GM19023 (cell line): ENCODE results near the gene LCN1.

Experiments used
- ATAC-seq: cut with Tn5 transposase; IDR thresholded peaks from one replicate; pipeline ENCODE4 v1.9.1; 2021; ENCODE audit warnings: mild to moderate bottlenecking, moderate library complexity; ENCODE audit not compliant: unreplicated experiment

The LCN1 gene

GRCh38 chr9:135488013-135488330, 33.3 kb upstream of the LCN1 start:
- no peak for ATAC-seq

GRCh38 chr9:135488527-135488926, 32.7 kb upstream of the LCN1 start:
- ATAC-seq = no peak

GRCh38 chr9:135489188-135489906, 31.9 kb upstream of the LCN1 start:
- ATAC-seq = no peak

- no peak for ATAC-seq
Measured at GRCh38 chr9:135490166-135490870, 30.9 kb upstream of the LCN1 start.

DNA sequence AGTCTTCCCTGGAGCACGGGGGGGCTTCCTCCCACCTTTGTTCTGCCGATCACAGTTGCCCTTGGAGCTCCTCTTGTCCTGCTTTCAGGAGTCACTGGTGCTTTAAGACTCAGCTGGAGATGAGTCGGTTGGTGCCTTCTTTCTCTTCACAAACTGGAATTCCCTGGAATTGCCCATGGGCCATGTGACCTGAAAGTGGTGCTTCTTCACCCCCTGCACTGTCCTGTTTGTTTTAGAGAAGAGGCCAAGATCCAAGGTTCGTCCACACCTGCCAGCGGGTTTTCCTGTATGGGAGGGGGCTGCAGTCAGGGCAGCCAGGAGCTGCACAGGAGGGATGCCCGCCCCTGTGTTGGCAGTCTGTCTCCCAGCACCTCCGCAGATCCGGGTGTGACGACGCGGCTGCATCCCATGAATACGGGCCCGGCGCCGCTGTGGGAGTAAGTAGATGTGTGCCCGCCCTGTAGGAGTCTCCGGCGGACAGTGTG, 30.2 kb upstream of the LCN1 start:
- ATAC-seq = no peak

- ATAC-seq = no peak
Measured at GRCh38 chr9:135491764-135492163, 29.5 kb upstream of the LCN1 start.

DNA sequence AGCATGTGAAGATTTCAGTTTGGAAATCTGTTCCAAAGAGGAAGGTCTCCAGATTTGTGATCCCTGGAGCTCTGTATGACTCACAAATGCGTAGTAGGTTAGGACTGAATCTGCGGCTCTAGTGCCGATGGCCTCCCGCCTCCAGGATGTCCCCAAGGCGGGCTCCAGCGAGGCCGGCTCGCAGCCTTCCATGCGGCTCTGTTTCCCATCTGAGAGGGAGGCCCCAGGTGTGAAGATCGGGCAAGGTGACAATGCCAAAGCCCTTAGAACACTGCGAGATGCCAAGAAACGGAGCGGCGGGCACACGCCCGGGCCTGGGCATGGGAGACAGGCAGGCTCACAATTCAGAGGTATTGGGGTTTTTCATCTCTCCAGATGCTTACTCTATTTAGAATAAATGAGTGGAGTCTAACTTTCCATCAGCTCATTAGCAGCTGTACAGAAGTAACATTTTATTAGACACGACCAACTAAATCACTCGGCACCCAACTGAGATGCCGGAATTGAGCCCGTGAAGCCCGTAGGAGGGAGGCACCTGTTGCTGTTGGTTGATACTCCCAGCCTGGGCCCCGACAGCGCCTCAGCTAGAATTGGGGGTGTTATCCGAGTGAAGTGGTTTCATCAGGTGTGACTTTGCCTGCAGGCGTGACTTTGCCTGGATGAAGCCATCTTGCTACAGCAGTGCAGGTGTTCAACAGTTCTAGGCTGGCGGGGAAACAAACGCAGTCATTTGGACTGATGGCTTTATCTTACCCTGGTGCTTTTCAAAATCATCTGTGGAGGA, 28.2 kb upstream of the LCN1 start:
- no peak for ATAC-seq

GRCh38 chr9:135494791-135495559, 26.3 kb upstream of the LCN1 start:
- ATAC-seq = no peak

DNA sequence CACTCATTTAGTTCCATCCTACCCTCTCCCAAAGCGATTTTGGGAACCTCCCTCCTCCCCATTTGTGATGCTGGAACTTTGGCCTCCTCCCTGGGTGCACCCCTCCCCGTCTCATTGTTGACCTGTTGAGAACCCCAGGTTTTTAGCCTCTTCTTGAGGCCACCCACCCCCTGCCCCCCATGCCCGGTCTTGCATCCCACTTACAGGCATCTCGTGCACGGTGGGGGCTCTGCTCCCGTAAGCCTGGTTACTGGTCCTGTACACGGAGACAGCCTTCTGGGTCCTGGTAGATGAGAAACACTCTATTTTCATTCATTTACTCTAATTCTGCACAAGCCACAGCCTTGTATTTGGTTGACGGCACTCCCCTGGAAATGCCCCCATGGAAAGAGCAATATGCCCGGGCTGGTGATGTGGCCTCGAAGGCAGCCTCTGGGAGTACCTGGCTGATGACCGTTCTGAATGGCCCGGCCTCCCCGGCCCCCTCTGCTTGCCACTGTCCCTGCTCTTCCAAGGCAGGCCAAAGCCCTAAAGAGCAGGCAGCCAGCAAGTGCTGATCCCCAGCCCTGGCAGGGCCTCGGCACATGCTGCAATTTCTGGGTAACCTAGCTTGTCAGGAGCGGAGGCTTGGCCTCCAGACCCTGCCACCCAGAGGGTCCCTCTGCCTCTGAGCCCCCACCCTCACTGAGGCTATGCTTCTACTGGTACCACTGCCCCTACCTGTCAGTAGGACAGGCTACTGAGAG, 22.7 kb upstream of the LCN1 start:
- no peak for ATAC-seq

DNA sequence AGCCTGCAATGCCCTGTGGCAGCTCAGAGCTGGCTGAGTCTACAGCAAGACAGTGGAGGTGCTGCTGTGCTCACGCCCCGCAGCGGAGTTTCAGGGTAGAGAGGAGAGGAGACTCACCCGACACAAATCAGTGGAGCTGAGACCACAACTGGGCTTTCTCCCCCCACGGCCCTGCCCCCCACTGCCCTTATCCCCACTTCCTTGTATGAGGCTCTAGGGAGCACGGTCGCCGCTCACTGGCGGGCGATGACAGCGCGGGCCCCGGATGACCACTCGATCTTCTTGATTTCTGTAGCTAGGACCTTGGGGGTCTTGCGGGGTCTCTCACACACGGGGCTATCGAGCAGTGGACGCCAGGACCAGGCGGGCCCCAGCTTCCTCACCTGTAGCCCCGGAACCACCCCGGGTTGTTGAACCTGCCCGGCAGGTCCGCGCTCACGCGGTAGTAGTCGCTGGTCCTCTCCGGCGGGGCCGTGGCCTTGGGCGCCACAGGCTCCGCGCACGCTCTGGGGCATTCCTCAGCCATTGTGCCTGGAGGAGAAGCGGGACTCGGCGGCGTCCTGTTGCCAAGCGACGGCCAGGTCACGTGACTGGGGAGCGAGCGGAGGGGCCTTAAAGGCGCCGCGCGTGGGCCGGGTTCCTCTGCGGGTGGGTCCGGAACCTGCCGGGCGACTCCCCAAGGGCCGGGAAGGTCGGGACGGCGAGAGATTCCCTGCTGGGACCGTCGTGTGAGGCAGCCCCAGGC, 21.7 kb upstream of the LCN1 start:
- peak; percentile 53 for ATAC-seq

DNA sequence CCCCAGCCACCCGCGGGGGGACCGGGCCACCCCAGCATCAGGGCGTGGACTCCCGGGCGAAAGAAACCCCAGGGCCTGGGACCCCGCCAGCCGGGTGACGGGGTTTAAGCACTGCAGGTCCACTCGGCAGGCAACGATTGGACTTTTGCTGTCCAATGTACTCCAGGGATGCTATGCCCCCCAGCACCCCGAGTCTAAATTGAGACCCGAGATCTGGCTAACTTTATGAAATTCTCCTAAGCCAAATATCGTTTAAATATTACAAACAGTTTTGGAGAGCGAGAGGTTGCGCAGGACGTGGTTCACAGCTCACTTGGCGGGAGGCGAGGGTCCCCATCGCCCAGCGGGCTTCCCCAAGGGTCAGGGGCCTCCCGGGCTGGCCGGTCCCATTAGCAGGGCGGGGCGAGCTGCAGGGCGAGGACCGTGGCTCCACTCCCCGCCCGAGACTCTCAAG, 21.1 kb upstream of the LCN1 start:
- no peak for ATAC-seq

- ATAC-seq = peak; percentile 86
Measured at GRCh38 chr9:135500525-135501260, 20.5 kb upstream of the LCN1 start, which contains the start of gene MRPS2. MRPS2 (plus strand) TSS chr9:135500682; CDS start chr9:135500711, 29 bp downstream.

DNA sequence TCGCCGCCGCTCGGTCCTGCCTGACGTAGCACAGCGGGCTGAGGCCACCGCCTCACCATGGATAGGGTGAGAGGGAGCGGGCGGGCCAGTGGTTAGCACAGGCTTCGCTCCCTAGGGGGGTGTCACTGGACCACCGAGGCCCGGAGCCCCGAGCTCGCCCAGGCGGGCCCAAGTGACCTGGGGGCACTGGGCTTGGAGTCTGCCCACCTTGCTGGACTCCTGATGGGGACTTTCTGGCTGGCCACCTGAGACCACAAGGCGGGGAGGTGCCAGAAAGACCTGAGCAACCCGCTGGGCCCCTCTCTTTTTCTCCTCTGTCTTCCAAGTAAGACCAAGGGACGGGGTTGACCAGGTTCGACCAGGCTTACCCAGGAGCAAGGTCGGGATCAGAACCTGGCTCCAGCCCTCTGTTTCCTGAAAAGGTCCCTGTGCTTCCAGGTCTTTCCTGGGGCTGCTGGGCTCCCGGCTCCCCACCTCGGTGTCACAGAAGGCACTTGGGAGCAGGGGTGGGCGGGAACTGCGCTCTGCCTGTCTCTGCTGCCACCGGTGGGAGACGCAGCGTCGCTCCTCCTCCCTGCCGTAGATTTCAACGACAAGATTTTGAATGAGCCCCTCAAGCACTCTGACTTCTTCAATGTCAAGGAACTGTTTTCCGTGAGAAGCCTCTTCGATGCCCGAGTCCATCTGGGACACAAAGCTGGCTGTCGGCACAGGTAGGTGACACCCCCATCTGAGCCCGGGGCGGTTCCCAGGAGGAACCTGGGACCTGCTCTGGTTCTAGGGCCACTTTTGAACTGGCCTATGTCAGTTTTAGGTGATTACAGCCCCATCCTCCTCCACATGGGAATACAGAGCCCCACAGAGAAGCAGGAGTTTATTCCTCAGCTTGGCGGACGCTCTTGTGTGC, 19.7 kb upstream of the LCN1 start:
- no peak for ATAC-seq

DNA sequence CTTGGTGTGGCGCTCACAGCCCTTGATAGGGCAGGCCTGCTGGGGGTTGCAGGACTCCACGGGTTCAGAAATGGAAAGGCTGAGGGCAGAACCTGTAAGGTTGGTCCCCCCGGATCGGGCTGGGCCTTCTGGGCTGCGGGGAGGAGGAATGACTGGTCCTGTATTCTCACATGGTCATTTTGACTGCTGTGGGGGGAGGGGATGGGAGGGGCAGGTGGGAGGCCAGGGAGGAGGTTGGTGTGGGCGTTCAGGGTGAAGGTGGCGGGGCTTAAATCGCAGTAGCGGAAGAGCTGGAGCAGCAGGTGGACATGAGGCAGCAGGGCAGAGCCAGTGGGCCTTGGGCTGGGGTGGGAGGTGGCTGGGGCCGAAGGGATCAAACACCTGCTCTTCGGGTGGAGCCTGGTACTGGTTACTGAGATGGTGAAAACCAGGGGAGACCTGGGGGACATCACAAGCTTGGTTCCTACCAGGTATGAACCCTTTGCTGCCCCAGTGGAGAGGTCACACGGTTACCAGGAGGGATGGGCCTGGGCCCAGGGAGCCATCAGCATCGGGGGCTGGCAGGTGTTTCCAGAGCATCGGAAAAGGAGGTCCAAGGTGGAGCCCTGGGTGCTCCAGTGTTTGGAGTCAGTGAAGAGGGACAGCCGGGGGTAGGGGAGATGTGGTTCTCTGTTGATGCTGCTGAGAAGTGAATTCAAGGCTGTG, 18.9 kb upstream of the LCN1 start:
- ATAC-seq = no peak

GRCh38 chr9:135502873-135503321, 18.3 kb upstream of the LCN1 start:
- ATAC-seq = no peak

GRCh38 chr9:135503371-135504261, 17.6 kb upstream of the LCN1 start:
- no peak for ATAC-seq
